Neuronal stem cell (in vitro differentiated cells): ENCODE data around the gene GATD1.
A peak's percentile ranks its signal among the peaks of the same experiment; 100 is the strongest.

Experiments used
- DNase-seq: peaks from one replicate; pipeline ENCODE4 v3.0.0-alpha.2; 2013; ENCODE audit warnings: low spot score
- H2AFZ ChIP-seq: one replicate; pipeline ENCODE4 v1.6.1; 2013; ENCODE audit warnings: mild to moderate bottlenecking, low read length, inconsistent platforms
- H2AK5ac ChIP-seq: 2 replicates; pipeline ENCODE4 v1.6.1; 2013; ENCODE audit warnings: low read depth, mild to moderate bottlenecking, inconsistent platforms, low read length, moderate library complexity, mixed read lengths
- H2BK120ac ChIP-seq: 2 replicates; pipeline ENCODE4 v1.6.1; 2013; ENCODE audit warnings: low read depth, mild to moderate bottlenecking, inconsistent platforms, low read length, moderate library complexity, mixed read lengths
- H2BK12ac ChIP-seq: one replicate; pipeline ENCODE4 v1.6.1; 2013; ENCODE audit warnings: low read length, inconsistent platforms
- H2BK15ac ChIP-seq: 2 replicates; pipeline ENCODE4 v1.6.1; 2013; ENCODE audit warnings: mild to moderate bottlenecking, low read length, inconsistent platforms, mixed read lengths
- H2BK5ac ChIP-seq: one replicate; pipeline ENCODE4 v1.6.1; 2013; ENCODE audit warnings: inconsistent platforms, mild to moderate bottlenecking, low read length, moderate library complexity
- H3K14ac ChIP-seq: one replicate; pipeline ENCODE4 v1.6.1; 2013; ENCODE audit warnings: low read length, inconsistent platforms
- H3K18ac ChIP-seq: 2 replicates; pipeline ENCODE4 v1.6.1; 2013; ENCODE audit warnings: low read length, inconsistent platforms
- H3K23ac ChIP-seq: 2 replicates; pipeline ENCODE4 v1.6.1; 2013; ENCODE audit warnings: low read depth, mild to moderate bottlenecking, mixed read lengths, low read length, inconsistent platforms; ENCODE audit not compliant: poor library complexity
- H3K27ac ChIP-seq: replicated peaks from 3 replicates; pipeline ENCODE4 v1.5.1; 2013; ENCODE audit warnings: low read length, inconsistent platforms
- H3K27me3 ChIP-seq, 3 experiments: 2 replicates each; pipeline ENCODE4 v1.6.1; 2013; ENCODE audit warnings: low read length in 3 of 3, mild to moderate bottlenecking in 2 of 3, inconsistent platforms in 1 of 3, low read depth in 1 of 3, mixed read lengths in 1 of 3, moderate library complexity in 1 of 3; ENCODE audit not compliant: control insufficient read depth in 3 of 3, insufficient read depth in 3 of 3
- H3K36me3 ChIP-seq, 2 donors: replicated peaks in 1 of 2; 2 replicates each; pipeline ENCODE4 v1.6.1; 2013; ENCODE audit warnings: low read length in 2 of 2; ENCODE audit not compliant: control insufficient read depth in 2 of 2, insufficient read depth in 2 of 2
- H3K4ac ChIP-seq: 2 replicates; pipeline ENCODE4 v1.6.1; 2013; ENCODE audit warnings: inconsistent platforms, mild to moderate bottlenecking, low read length, moderate library complexity
- H3K4me1 ChIP-seq, 2 donors: 1 replicate in 1 of 2; 2 replicates in 1 of 2; pipeline ENCODE4 v1.6.1; 2013; ENCODE audit warnings: low read length in 2 of 2, low read depth in 1 of 2; ENCODE audit not compliant: control insufficient read depth in 2 of 2, insufficient read depth in 1 of 2
- H3K4me2 ChIP-seq: one replicate; pipeline ENCODE4 v1.6.1; 2013; ENCODE audit warnings: mild to moderate bottlenecking, low read length, inconsistent platforms; ENCODE audit not compliant: insufficient read depth, poor library complexity, severe bottlenecking
- H3K4me3 ChIP-seq, 2 donors: 2 replicates each; pipeline ENCODE4 v1.5.1; 2013; ENCODE audit warnings: low read length in 2 of 2, mild to moderate bottlenecking in 2 of 2, inconsistent platforms in 1 of 2, moderate library complexity in 1 of 2
- H3K79me1 ChIP-seq: one replicate; pipeline ENCODE4 v1.6.1; 2013; ENCODE audit warnings: low read depth, mild to moderate bottlenecking, inconsistent platforms, low read length, moderate library complexity
- H3K9ac ChIP-seq: one replicate; pipeline ENCODE4 v1.6.1; 2013; ENCODE audit warnings: mild to moderate bottlenecking, low read depth, low read length, inconsistent platforms; ENCODE audit not compliant: poor library complexity
- H3K9me3 ChIP-seq, 2 donors: replicated peaks in 1 of 2; 2 replicates each; pipeline versions ENCODE3 to v1.6.1; 2013; ENCODE audit warnings: low read length in 2 of 2, mild to moderate bottlenecking in 2 of 2, inconsistent platforms in 1 of 2, low read depth in 1 of 2, mixed read lengths in 1 of 2, moderate library complexity in 1 of 2; ENCODE audit not compliant: control insufficient read depth in 2 of 2, insufficient read depth in 1 of 2
- H4K8ac ChIP-seq: one replicate; pipeline ENCODE4 v1.6.1; 2013; ENCODE audit warnings: low read depth, mild to moderate bottlenecking, inconsistent platforms, low read length, moderate library complexity
- H4K91ac ChIP-seq: one replicate; pipeline ENCODE4 v1.6.1; 2013; ENCODE audit warnings: low read length, low read depth, mild to moderate bottlenecking, inconsistent platforms; ENCODE audit not compliant: poor library complexity
- WGBS, 2 donors: extraction: QIAGEN DNeasy Blood & Tissue Kit; methylation state at CpG; one replicate each; pipeline ENCODE4 v1.1.7; 2013; ENCODE audit warnings: missing lambda C conversion rate in 2 of 2, mixed read lengths in 1 of 2; ENCODE audit not compliant: insufficient read length in 2 of 2, insufficient replicate concordance in 1 of 2; ENCODE audit errors: extremely low coverage in 2 of 2; 5-methylcytosine and 5-hydroxymethylcytosine counted together

The GATD1 gene

GRCh38 chr11:772429-773390 lies 4.6 kb downstream of the GATD1 start:
- H2BK120ac ChIP-seq = peak overlapping the region; percentile 47
- H2BK15ac ChIP-seq = no peak overlapping the region
- no peak overlapping the region for H2AK5ac ChIP-seq
- peak overlapping the region; percentile 17 for H3K23ac ChIP-seq
- H3K79me1 ChIP-seq = peaks cover 23% of the 10 kb centered on the region
- H4K8ac ChIP-seq = no peak overlapping the region
- no peak overlapping the region for H2BK12ac ChIP-seq
- peaks cover 5 to 8% of the 10 kb centered on the region in 2 donors for H3K4me1 ChIP-seq
- no peaks in the 10 kb centered on the region for H3K27me3 ChIP-seq
- H3K27ac ChIP-seq = no peak overlapping the region
- no peaks in the 10 kb centered on the region for H3K9me3 ChIP-seq
- H3K9ac ChIP-seq = peak overlapping the region; percentile 70
- H3K18ac ChIP-seq = no peak overlapping the region
- H2AFZ ChIP-seq = no peak overlapping the region
- H3K36me3 ChIP-seq = peaks cover 16 to 60% of the 10 kb centered on the region in 2 donors
- H3K14ac ChIP-seq = peak overlapping the region; percentile 38
- no peak overlapping the region for H3K4ac ChIP-seq
- H3K4me2 ChIP-seq = no peak overlapping the region
- no peak for DNase-seq
- H4K91ac ChIP-seq = no peak overlapping the region
- H3K4me3 ChIP-seq = no peak overlapping the region
- WGBS, 2 donors = no CpG with 5 or more reads among the region's 34 CpGs
- H2BK5ac ChIP-seq = no peak overlapping the region

- H3K4me3 ChIP-seq = no peak overlapping the region
- H2BK120ac ChIP-seq = no peak overlapping the region
- H3K36me3 ChIP-seq = peaks cover 17 to 69% of the 10 kb centered on the region in 2 donors
- H3K79me1 ChIP-seq = peaks cover 21% of the 10 kb centered on the region
- peaks cover 5 to 8% of the 10 kb centered on the region in 2 donors for H3K4me1 ChIP-seq
- no peaks in the 10 kb centered on the region for H3K9me3 ChIP-seq
- no peak overlapping the region for H3K14ac ChIP-seq
- peak overlapping the region; percentile 77 for H3K9ac ChIP-seq
- H3K23ac ChIP-seq = no peak overlapping the region
- no peak overlapping the region for H4K8ac ChIP-seq
- WGBS, 2 donors = no CpG with 5 or more reads among the region's 15 CpGs
- H3K4ac ChIP-seq = no peak overlapping the region
- H2BK15ac ChIP-seq = no peak overlapping the region
- H2BK12ac ChIP-seq = no peak overlapping the region
- H3K27me3 ChIP-seq = no peaks in the 10 kb centered on the region
- H2AFZ ChIP-seq = no peak overlapping the region
- no peak overlapping the region for H4K91ac ChIP-seq
- no peak overlapping the region for H3K4me2 ChIP-seq
- H2AK5ac ChIP-seq = no peak overlapping the region
- H3K27ac ChIP-seq = no peak overlapping the region
- no peak overlapping the region for H2BK5ac ChIP-seq
- no peak for DNase-seq
- H3K18ac ChIP-seq = no peak overlapping the region
Measured at GRCh38 chr11:771617-772204, 5.6 kb downstream of the GATD1 start.

GRCh38 chr11:770642-771616 lies 6.4 kb downstream of the GATD1 start:
- Histone ChIP-seq H3K23ac (peak overlapping the region; percentile 55), H2AFZ (no peak overlapping the region), H2AK5ac (no peak overlapping the region), H3K9ac (peak overlapping the region; percentile 77), H2BK12ac (peak overlapping the region; percentile 41), H3K27ac (no peak overlapping the region), H3K9me3 (no peaks in the 10 kb centered on the region), H3K36me3 (peaks cover 21 to 77% of the 10 kb centered on the region in 2 donors), H3K4me1 (peaks cover 2 to 3% of the 10 kb centered on the region in 2 donors), H3K4me3 (no peak overlapping the region), H3K14ac (no peak overlapping the region), H2BK15ac (no peak overlapping the region), H4K8ac (no peak overlapping the region), H2BK120ac (no peak overlapping the region), H3K4me2 (no peak overlapping the region), H3K4ac (no peak overlapping the region), H3K79me1 (peaks cover 18% of the 10 kb centered on the region), H3K27me3 (no peaks in the 10 kb centered on the region), H4K91ac (no peak overlapping the region), H3K18ac (peak overlapping the region; percentile 57), H2BK5ac (no peak overlapping the region)
- DNase-seq = no peak
- WGBS, 2 donors = no CpG with 5 or more reads among the region's 32 CpGs
